AG04450 (cell line): ENCODE measurements around the gene METTL21A. TPM values are rescaled to one million over a fixed set of nuclear protein-coding genes. Genes with fewer than 3 reads are reported as not detected.

ENCODE experiments used
- CTCF ChIA-PET: fragments of 300-600, 350-600 bp; formaldehyde crosslinking; extraction: SDS; loops from one replicate; lab custom pipeline; 2022; ENCODE audit warnings: antibody characterized with exemption, inconsistent platforms; lab: Charles Lee
- POLR2A ChIA-PET: fragments of 350-600 bp; formaldehyde crosslinking; extraction: SDS; loops from one replicate; lab custom pipeline; 2021; ENCODE audit warnings: antibody characterized with exemption, inconsistent platforms; lab: Yijun Ruan, JAX
- DNase-seq: peaks from one replicate; pipeline ENCODE4 v3.0.0-alpha.2; 2011; ENCODE audit warnings: low read depth, low spot score
- H3K27ac ChIP-seq: one replicate; pipeline ENCODE4 v1.5.1; 2012; ENCODE audit warnings: low read depth, low read length, control low read depth
- H3K27me3 ChIP-seq: one replicate; pipeline ENCODE4 v1.6.0; 2012; ENCODE audit warnings: low read length; ENCODE audit not compliant: control insufficient read depth, insufficient read depth
- H3K4me3 ChIP-seq: 2 replicates; pipeline ENCODE4 v1.5.1; 2011; ENCODE audit warnings: mild to moderate bottlenecking, low read depth, low read length, control low read depth
- H3K9me3 ChIP-seq: 2 replicates; pipeline ENCODE4 v1.5.1; 2012; ENCODE audit warnings: low read length; ENCODE audit not compliant: control insufficient read depth, insufficient read depth
- CTCF ChIP-seq: IDR thresholded peaks from 2 replicates; pipeline ENCODE4 v1.5.1; 2011; ENCODE audit warnings: low read depth, low read length, control low read depth, inconsistent platforms
- polyA plus RNA-seq: library from polyadenylated mRNA; depleted of rRNA; stranded (reverse); fragments of >200 nt; gene quantifications from 2 replicates; pipeline ENCODE4 v1.2.3, GENCODE V29; 2011

METTL21A gene
- polyA plus RNA-seq, 1 experiment: 20.3 TPM

GRCh38 chr2:207606829-207607228, 18.4 kb downstream of the METTL21A start:
- no peak for TF ChIP-seq CTCF
- DNase-seq: no peak
- ChIA-PET POLR2A (no interaction called here), CTCF (no interaction called here)
- H3K27me3 ChIP-seq: no peaks in the 10 kb centered on the region
- H3K4me3 ChIP-seq: no peak overlapping the region
- H3K27ac ChIP-seq: no peak overlapping the region
- no peaks in the 10 kb centered on the region; the same call in 1 of the 2 replicates for H3K9me3 ChIP-seq

- ChIA-PET CTCF (no interaction called here), POLR2A (no interaction called here)
- no peak for TF ChIP-seq CTCF
- H3K27me3 ChIP-seq: no peaks in the 10 kb centered on the region
- no peaks in the 10 kb centered on the region; the same call in 1 of the 2 replicates for H3K9me3 ChIP-seq
- no peak overlapping the region for H3K27ac ChIP-seq
- no peak overlapping the region for H3K4me3 ChIP-seq
- no peak for DNase-seq
Observed at GRCh38 chr2:207606399-207606798, 18.8 kb downstream of the METTL21A start.

GRCh38 chr2:207603486-207603885, 21.7 kb downstream of the METTL21A start:
- no peaks in the 10 kb centered on the region; the same call in 1 of the 2 replicates for H3K9me3 ChIP-seq
- no peak for TF ChIP-seq CTCF
- H3K27me3 ChIP-seq: no peaks in the 10 kb centered on the region
- CTCF ChIA-PET: no interaction called here
- no peak overlapping the region for H3K27ac ChIP-seq
- no peak overlapping the region for H3K4me3 ChIP-seq
- no peak for DNase-seq
- POLR2A ChIA-PET: interaction anchor here (1.5 kb wide), 1 partner anchor 74 kb away, joined by 4 read pairs; the partner anchor contains the start of gene CREB1

- ChIA-PET POLR2A (no interaction called here), CTCF (interaction anchor here (0.6 to 0.9 kb wide), 2 partner anchors 24 to 132 kb away, joined by 3 read pairs; partner anchors contain the start of gene METTL21A)
- no peak overlapping the region for H3K4me3 ChIP-seq
- TF ChIP-seq CTCF: no peak
- no peaks in the 10 kb centered on the region for H3K27me3 ChIP-seq
- no peak for DNase-seq
- H3K9me3 ChIP-seq: no peaks in the 10 kb centered on the region
- H3K27ac ChIP-seq: no peak overlapping the region
Observed at GRCh38 chr2:207601774-207602173, 23.4 kb downstream of the METTL21A start.

- Histone ChIP-seq H3K27ac (no peak overlapping the region), H3K4me3 (no peak overlapping the region), H3K27me3 (no peaks in the 10 kb centered on the region), H3K9me3 (no peaks in the 10 kb centered on the region)
- no peak for TF ChIP-seq CTCF
- CTCF ChIA-PET: interaction anchor here (0.9 to 1.2 kb wide), 3 partner anchors 26 to 440 kb away, joined by 3 to 6 read pairs (median 3); no protein-coding TSS in a partner anchor
- DNase-seq: no peak
- POLR2A ChIA-PET: interaction anchor here (0.8 kb wide), 1 partner anchor 17 kb away, joined by 3 read pairs; no protein-coding TSS in a partner anchor
Observed at GRCh38 chr2:207600231-207600630, 25.0 kb downstream of the METTL21A start.
